Limb (tissue), 2 donors: Measurements from ENCODE around the gene MAP4.
"Not testable (repeated sequence)": the region's sequence is repeated elsewhere in the genome, so short reads cannot be mapped to it uniquely, and the experiment has no call there.

Experiments
- DNase-seq, 2 donors: peaks; one replicate each; pipeline ENCODE4 v3.0.0-alpha.2; 2016; ENCODE audit errors: extremely low spot score in 2 of 2

The MAP4 gene, protein sequence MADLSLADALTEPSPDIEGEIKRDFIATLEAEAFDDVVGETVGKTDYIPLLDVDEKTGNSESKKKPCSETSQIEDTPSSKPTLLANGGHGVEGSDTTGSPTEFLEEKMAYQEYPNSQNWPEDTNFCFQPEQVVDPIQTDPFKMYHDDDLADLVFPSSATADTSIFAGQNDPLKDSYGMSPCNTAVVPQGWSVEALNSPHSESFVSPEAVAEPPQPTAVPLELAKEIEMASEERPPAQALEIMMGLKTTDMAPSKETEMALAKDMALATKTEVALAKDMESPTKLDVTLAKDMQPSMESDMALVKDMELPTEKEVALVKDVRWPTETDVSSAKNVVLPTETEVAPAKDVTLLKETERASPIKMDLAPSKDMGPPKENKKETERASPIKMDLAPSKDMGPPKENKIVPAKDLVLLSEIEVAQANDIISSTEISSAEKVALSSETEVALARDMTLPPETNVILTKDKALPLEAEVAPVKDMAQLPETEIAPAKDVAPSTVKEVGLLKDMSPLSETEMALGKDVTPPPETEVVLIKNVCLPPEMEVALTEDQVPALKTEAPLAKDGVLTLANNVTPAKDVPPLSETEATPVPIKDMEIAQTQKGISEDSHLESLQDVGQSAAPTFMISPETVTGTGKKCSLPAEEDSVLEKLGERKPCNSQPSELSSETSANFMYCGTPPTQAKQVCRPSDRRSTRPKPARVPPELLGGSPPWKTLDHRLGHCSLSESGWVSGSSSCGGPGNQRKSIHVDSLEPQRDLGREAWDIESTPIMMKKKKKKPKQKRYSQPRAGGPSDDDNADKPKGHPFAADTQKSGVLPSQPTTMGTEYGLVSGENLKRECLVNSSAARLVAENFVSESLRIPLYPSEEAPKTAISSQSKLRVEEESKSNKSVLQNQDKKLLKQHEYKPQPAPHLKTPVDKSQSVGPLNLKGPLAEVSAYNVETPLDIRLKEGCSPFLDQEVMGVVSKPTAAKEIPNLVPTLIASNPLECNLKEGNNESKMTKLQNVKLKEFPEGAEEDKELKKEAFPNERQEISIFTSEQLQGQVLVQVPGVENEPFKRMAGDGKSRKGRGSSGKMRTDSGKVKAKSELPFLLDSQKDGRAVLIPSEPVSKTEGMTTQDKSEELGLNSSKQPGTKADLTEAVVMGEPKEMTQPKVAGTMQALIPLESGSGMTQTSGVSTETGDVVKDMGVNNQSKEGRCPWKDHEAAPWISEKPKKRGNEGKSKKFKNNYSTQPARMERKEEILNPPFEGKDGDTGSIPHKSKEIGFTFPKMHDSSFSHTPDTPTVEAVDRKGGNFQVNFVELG (N-terminal part only)

GRCh38 chr3:48016301-48016973, at the start of gene MAP4:
Gene MAP4 (minus strand): TSS chr3:48016416. CDS start chr3:47998860, 17,556 bp downstream.
- no peak for DNase-seq

DNA sequence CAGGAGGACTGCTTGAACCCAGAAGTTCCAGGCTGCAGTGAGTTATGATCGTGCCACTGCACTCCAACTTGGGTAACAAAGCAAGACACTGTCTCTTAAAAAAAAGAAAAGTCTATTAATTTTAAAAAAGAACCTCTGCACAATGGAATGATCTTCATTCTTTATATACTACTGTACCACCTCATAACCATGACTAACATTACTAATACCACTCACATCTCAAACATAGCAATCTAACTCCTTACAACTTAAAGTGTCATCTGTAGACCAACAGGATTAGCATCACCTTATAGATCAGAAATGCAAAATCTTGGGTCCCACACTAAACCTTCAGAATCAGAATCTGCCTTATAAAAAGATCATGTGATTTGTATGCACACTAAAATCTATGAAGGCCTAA, 48.8 kb upstream of the MAP4 start:
- no peak for DNase-seq

DNA sequence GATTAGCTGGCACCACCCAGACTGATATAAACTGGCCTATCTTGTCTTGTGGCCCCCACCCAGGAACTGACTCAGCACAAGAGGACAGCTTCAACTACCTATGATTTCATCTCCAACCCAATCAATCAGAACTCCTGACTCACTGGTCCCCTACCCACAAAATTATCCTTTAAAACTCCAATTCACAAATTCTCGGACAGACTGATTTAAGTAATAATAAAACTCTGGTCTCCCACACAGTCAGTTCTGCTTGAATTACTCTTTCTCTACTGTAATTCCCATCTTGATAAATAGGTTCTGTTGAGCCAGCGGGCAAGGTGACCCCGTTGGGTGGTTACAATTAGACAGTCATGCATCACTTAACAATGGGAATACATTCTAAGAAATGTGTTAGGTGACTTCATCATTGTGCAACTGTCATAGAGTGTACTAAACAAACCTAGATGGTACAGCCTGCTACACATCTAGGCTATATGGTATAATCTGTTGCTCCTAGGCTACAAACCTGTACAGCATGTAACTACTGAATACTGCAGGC, 48.1 kb upstream of the MAP4 start:
- DNase-seq = no peak

GRCh38 chr3:48061586-48061985, 45.4 kb upstream of the MAP4 start:
- not testable (repeated sequence) for DNase-seq

GRCh38 chr3:48058091-48058490, 41.9 kb upstream of the MAP4 start:
- DNase-seq = no peak

- DNase-seq = no peak
These were observed 41.3 kb upstream of the MAP4 start for GRCh38 chr3:48057521-48057920.

DNA sequence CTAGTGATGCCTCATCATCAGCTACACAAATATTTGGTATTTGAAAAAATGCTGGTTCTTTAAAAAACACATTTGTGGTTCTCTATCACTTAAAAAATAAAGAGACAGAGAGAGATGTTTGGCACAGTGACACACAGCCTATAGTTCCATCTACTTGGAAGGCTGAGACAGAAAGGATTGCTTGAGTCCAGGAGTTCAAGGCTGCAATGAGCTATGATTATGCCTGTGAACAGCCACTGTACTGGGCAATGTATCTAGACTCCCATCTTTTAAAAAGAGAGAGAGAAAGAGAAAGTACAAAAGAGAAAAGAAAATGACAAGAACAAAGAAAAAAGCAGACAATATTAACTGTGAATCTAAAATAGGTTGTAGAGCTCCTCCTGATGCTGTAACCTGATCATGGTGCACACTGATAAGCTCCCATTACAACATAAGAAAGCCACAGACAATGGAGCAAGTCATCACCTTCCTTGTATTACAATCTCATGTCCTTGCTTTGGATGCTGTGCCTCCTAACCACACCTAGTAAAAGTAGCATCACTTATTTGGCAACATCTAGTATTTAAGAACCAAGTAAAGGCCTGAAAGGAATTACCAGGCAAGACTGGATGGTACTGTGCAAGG, 31.7 kb upstream of the MAP4 start:
- DNase-seq = no peak

DNA sequence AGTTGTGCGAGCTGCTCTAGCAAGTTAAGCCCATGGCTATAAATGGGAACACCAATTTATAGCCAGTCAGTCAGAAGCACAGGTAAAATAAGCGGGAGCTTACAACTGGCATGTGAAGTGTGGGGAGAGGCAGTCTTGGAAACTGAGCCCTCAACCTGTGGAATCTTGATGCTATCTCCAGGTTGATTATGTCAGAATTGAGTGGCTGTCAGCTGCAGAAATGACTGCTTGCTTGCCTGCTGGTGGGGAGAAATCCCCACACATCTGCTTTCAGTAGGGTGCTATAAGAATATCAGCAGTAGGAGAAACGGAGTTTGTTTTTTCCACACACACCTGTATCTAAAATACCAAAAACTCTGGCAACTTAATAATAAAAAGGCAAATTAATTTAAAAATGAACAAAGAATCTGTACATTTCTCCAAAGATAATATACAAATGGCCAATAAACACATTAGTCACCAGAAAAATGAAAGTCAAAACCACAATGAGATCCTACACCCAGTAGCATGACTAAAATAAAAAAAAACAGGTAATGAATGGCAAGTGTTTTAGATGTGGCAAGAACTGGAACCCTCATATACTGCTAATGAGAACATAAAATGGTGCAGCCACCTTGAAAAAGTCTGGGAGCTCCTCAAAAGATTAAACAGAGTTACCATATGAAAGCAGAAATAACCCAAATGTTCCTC, 26.0 kb upstream of the MAP4 start:
- no peak for DNase-seq

- DNase-seq = no peak
These were observed 23.4 kb upstream of the MAP4 start for GRCh38 chr3:48039487-48040190.

GRCh38 chr3:48038971-48039481, 22.8 kb upstream of the MAP4 start:
- no peak for DNase-seq

- no peak for DNase-seq
These were observed 17.8 kb upstream of the MAP4 start for GRCh38 chr3:48034000-48034516.

GRCh38 chr3:48030188-48030587, 14.0 kb upstream of the MAP4 start:
- no peak for DNase-seq

- DNase-seq = no peak
These were observed 11.0 kb upstream of the MAP4 start for GRCh38 chr3:48026951-48027908.

DNA sequence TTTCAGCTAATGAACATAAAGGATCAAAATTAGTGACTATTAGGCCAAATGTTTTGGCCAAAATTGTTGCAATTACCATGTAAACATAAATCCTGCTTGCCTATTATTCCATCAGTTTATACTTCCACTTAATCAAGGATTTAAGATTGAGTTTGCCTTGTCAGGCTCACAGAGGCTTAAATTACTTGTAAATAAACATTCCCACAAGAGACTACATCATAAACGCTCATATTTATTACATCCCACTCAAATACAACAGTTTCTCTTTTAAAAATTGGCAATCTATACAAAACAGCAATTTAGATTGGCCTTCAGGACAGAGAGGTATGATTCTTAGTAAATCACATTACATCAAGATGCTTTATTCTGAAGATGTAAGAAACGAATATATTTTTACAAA, 9.9 kb upstream of the MAP4 start:
- DNase-seq = no peak

GRCh38 chr3:48024401-48024800, 8.2 kb upstream of the MAP4 start:
- no peak for DNase-seq

- no peak for DNase-seq
These were observed 7.2 kb upstream of the MAP4 start for GRCh38 chr3:48023377-48023776.

GRCh38 chr3:48022178-48022577, 6.0 kb upstream of the MAP4 start:
- DNase-seq = no peak

- DNase-seq = no peak
These were observed 2.6 kb upstream of the MAP4 start for GRCh38 chr3:48018841-48019240.
